Thymus (tissue), 14 donors: Measurements from ENCODE around the gene NAA25. TPM values are rescaled to one million over a fixed set of nuclear protein-coding genes. Genes with fewer than 3 reads are reported as not detected.
A peak's percentile ranks its signal among the peaks of the same experiment; 100 is the strongest.

Experiments
- DNase-seq, 9 donors: peaks; one replicate each; pipeline ENCODE4 v3.0.0-alpha.2; 2013; ENCODE audit warnings: low spot score in 9 of 9, low read depth in 6 of 9, missing footprints in 1 of 9
- H3K27ac ChIP-seq, 2 donors: one replicate each; pipeline ENCODE4 v1.5.1; 2013; ENCODE audit warnings: control low read depth in 1 of 2, low read depth in 1 of 2, low read length in 1 of 2, mild to moderate bottlenecking in 1 of 2, moderate library complexity in 1 of 2
- H3K27me3 ChIP-seq, 2 donors: one replicate each; pipeline ENCODE4 v1.5.1; 2013; ENCODE audit warnings: low read length in 1 of 2; ENCODE audit not compliant: control insufficient read depth in 2 of 2, insufficient read depth in 1 of 2
- H3K36me3 ChIP-seq, 2 donors: one replicate each; pipeline ENCODE4 v1.5.1; 2013; ENCODE audit warnings: low read length in 1 of 2, mild to moderate bottlenecking in 1 of 2, moderate library complexity in 1 of 2; ENCODE audit not compliant: control insufficient read depth in 2 of 2, insufficient read depth in 2 of 2
- H3K4me1 ChIP-seq, 2 donors: one replicate each; pipeline ENCODE4 v1.5.1; 2013; ENCODE audit warnings: low read length in 2 of 2; ENCODE audit not compliant: control insufficient read depth in 2 of 2, insufficient read depth in 2 of 2
- H3K4me3 ChIP-seq, 2 donors: one replicate each; pipeline ENCODE4 v1.5.1; 2013; ENCODE audit warnings: low read length in 2 of 2, control low read depth in 1 of 2, mild to moderate bottlenecking in 1 of 2
- H3K9me3 ChIP-seq, 2 donors: one replicate each; pipeline ENCODE4 v1.5.1; 2013; ENCODE audit warnings: low read length in 1 of 2, mild to moderate bottlenecking in 1 of 2; ENCODE audit not compliant: control insufficient read depth in 2 of 2, insufficient read depth in 1 of 2
- WGBS: extraction: QIAGEN DNeasy Blood & Tissue Kit; methylation state at CpG from one replicate; pipeline ENCODE4 v1.1.7; 2013; 5-methylcytosine and 5-hydroxymethylcytosine counted together
- long read RNA-seq, 10 donors: transcript quantifications; one replicate each; lab custom pipeline, GENCODE V29; 2026
- polyA plus RNA-seq: library from polyadenylated mRNA; stranded (reverse); fragments of 200-250 nt; gene quantifications from one replicate; pipeline ENCODE4 v1.2.3, GENCODE V29; 2013
- total RNA-seq: library from RNA; stranded (reverse); fragments of 120-200 nt; gene quantifications from one replicate; pipeline ENCODE4 v1.2.4, GENCODE V29; 2013
- donor health status: healthy.

NAA25 gene
- total RNA-seq = 11.4 TPM
- polyA plus RNA-seq = 9.2 TPM
- long read RNA-seq, donor 1 = 0 reads
- long read RNA-seq, donor 2 = 0 reads
- long read RNA-seq, donor 3, partial matches to known transcripts = 0 of 2 reads
- long read RNA-seq, donor 3, other reads (novel, unspliced or antisense) = 0 of 2 reads
- long read RNA-seq, donor 4, partial matches to known transcripts = 0 of 2 reads
- long read RNA-seq, donor 4, other reads (novel, unspliced or antisense) = 0 of 2 reads
- long read RNA-seq, donor 5, partial matches to known transcripts = 0 of 2 reads
- long read RNA-seq, donor 5, other reads (novel, unspliced or antisense) = 0 of 2 reads
- long read RNA-seq, donor 6 = 0 reads
- long read RNA-seq, donor 7, partial matches to known transcripts = 0 of 3 reads
- long read RNA-seq, donor 7, other reads (novel, unspliced or antisense) = 0 of 3 reads
- long read RNA-seq, donor 8, partial matches to known transcripts = 0 of 1 reads
- long read RNA-seq, donor 8, other reads (novel, unspliced or antisense) = 0 of 1 reads
- long read RNA-seq, donor 9, partial matches to known transcripts = 0 of 1 reads
- long read RNA-seq, donor 9, other reads (novel, unspliced or antisense) = 0 of 1 reads
- long read RNA-seq, donor 10 = 0 reads

GRCh38 chr12:112108202-112109079 lies at the start of gene NAA25:
Gene NAA25 (minus strand): TSS chr12:112108783. CDS start chr12:112108773, 10 bp downstream.
- Histone ChIP-seq H3K4me3 (peak within 1 kb of the TSS; percentile 84 to 97), H3K36me3 (peaks cover 0 to 7% of the 10 kb centered on the region in 2 donors), H3K27ac (peak within 1 kb of the TSS; percentile 96 to 97), H3K9me3 (no peaks in the 10 kb centered on the region), H3K4me1 (peaks cover 6 to 18% of the 10 kb centered on the region in 2 donors), H3K27me3 (no peaks in the 10 kb centered on the region)
- under 1% methylated on average over 74 of the region's 74 CpGs for WGBS
- DNase-seq = peak; percentile 77 to 94 (median 86)

- H3K4me3 ChIP-seq = no peak overlapping the region
- H3K9me3 ChIP-seq = peaks cover 1 to 6% of the 10 kb centered on the region in 2 donors
- H3K27me3 ChIP-seq = no peaks in the 10 kb centered on the region
- H3K4me1 ChIP-seq = no peaks in the 10 kb centered on the region
- peaks cover 51 to 54% of the 10 kb centered on the region in 2 donors for H3K36me3 ChIP-seq
- WGBS = 98% methylated on average over 8 of the region's 8 CpGs
- no peak for DNase-seq
- no peak overlapping the region for H3K27ac ChIP-seq
Observed at GRCh38 chr12:112153893-112154219, 45.3 kb upstream of the NAA25 start.

- Histone ChIP-seq H3K27ac (no peak overlapping the region), H3K27me3 (no peaks in the 10 kb centered on the region), H3K4me1 (no peaks in the 10 kb centered on the region), H3K9me3 (peaks cover 0 to under 1% of the 10 kb centered on the region in 2 donors), H3K36me3 (peaks cover 54 to 56% of the 10 kb centered on the region in 2 donors), H3K4me3 (no peak overlapping the region)
- no peak for DNase-seq
- 96% methylated on average over 11 of the region's 11 CpGs for WGBS
Observed at GRCh38 chr12:112153181-112153892, 44.8 kb upstream of the NAA25 start.

GRCh38 chr12:112151766-112152541 lies 43.4 kb upstream of the NAA25 start:
- no peaks in the 10 kb centered on the region for H3K4me1 ChIP-seq
- no peaks in the 10 kb centered on the region for H3K9me3 ChIP-seq
- no peak for DNase-seq
- no peak overlapping the region for H3K4me3 ChIP-seq
- 99% methylated on average over 11 of the region's 11 CpGs for WGBS
- H3K27ac ChIP-seq = no peak overlapping the region
- H3K36me3 ChIP-seq = peaks cover 63 to 65% of the 10 kb centered on the region in 2 donors
- H3K27me3 ChIP-seq = no peaks in the 10 kb centered on the region

- Histone ChIP-seq H3K27ac (no peak overlapping the region), H3K9me3 (no peaks in the 10 kb centered on the region), H3K4me1 (no peaks in the 10 kb centered on the region), H3K4me3 (no peak overlapping the region), H3K36me3 (peaks cover 79 to 84% of the 10 kb centered on the region in 2 donors), H3K27me3 (no peaks in the 10 kb centered on the region)
- 96% methylated on average over 5 of the region's 5 CpGs for WGBS
- DNase-seq = no peak
Observed at GRCh38 chr12:112149596-112149995, 41.0 kb upstream of the NAA25 start.

- 97% methylated on average over 3 of the region's 3 CpGs for WGBS
- Histone ChIP-seq H3K27ac (peak overlapping the region in 1 of 2 donors; percentile 5), H3K4me3 (no peak overlapping the region), H3K27me3 (no peaks in the 10 kb centered on the region), H3K36me3 (peaks cover 78 to 83% of the 10 kb centered on the region in 2 donors), H3K9me3 (no peaks in the 10 kb centered on the region), H3K4me1 (no peaks in the 10 kb centered on the region)
- no peak for DNase-seq
Observed at GRCh38 chr12:112148031-112148513, 39.5 kb upstream of the NAA25 start.

- DNase-seq = no peak
- Histone ChIP-seq H3K4me1 (no peaks in the 10 kb centered on the region), H3K4me3 (no peak overlapping the region), H3K9me3 (no peaks in the 10 kb centered on the region), H3K27ac (no peak overlapping the region), H3K27me3 (no peaks in the 10 kb centered on the region), H3K36me3 (peaks cover 72 to 75% of the 10 kb centered on the region in 2 donors)
- 91% methylated on average over 1 of the region's 1 CpG for WGBS
Observed at GRCh38 chr12:112146123-112146522, 37.5 kb upstream of the NAA25 start.

- H3K36me3 ChIP-seq = peaks cover 69 to 75% of the 10 kb centered on the region in 2 donors
- no peaks in the 10 kb centered on the region for H3K9me3 ChIP-seq
- H3K4me1 ChIP-seq = no peaks in the 10 kb centered on the region
- H3K27me3 ChIP-seq = no peaks in the 10 kb centered on the region
- H3K4me3 ChIP-seq = no peak overlapping the region
- no peak overlapping the region for H3K27ac ChIP-seq
- WGBS = 95% methylated on average over 5 of the region's 5 CpGs
- DNase-seq = no peak
Observed at GRCh38 chr12:112140728-112141127, 32.1 kb upstream of the NAA25 start.
